ENCODE measurements around the gene HTR2B. TPM values are rescaled to one million over a fixed set of nuclear protein-coding genes. Genes with fewer than 3 reads are reported as not detected.

Gene HTR2B
- total RNA-seq, 1 donor from 2014 or later: 3.1 TPM

GRCh38 chr2:231168460-231169139, 43.8 kb upstream of the HTR2B start:
- TF ChIP-seq CTCF (IDR thresholded peaks at IDR 0.05): no peak
- peaks cover 51% of the 10 kb centered on the region for H3K36me3 Mint-ChIP-seq (ENCODE audit: unreplicated experiment)
- no peak overlapping the region for H3K4me3 Mint-ChIP-seq (ENCODE audit: unreplicated experiment)
- H3K9me3 Mint-ChIP-seq (ENCODE audit: unreplicated experiment): no peaks in the 10 kb centered on the region
- H3K27me3 Mint-ChIP-seq (ENCODE audit: unreplicated experiment): no peaks in the 10 kb centered on the region
- H3K27ac Mint-ChIP-seq (ENCODE audit: unreplicated experiment): peak overlapping the region; percentile 90
- DNase-seq (ENCODE audit: extremely low spot score, unreplicated experiment): no peak
- peaks cover 53% of the 10 kb centered on the region for H3K4me1 Mint-ChIP-seq (ENCODE audit: unreplicated experiment)

- H3K4me1 Mint-ChIP-seq (ENCODE audit: unreplicated experiment): peaks cover 60% of the 10 kb centered on the region
- peaks cover 51% of the 10 kb centered on the region for H3K36me3 Mint-ChIP-seq (ENCODE audit: unreplicated experiment)
- no peak overlapping the region for H3K4me3 Mint-ChIP-seq (ENCODE audit: unreplicated experiment)
- no peak for DNase-seq (ENCODE audit: extremely low spot score, unreplicated experiment)
- TF ChIP-seq CTCF (IDR thresholded peaks at IDR 0.05): no peak
- H3K27me3 Mint-ChIP-seq (ENCODE audit: unreplicated experiment): no peaks in the 10 kb centered on the region
- H3K9me3 Mint-ChIP-seq (ENCODE audit: unreplicated experiment): no peaks in the 10 kb centered on the region
- H3K27ac Mint-ChIP-seq (ENCODE audit: unreplicated experiment): peak overlapping the region; percentile 90
These were observed 43.1 kb upstream of the HTR2B start for GRCh38 chr2:231167745-231168459.

GRCh38 chr2:231163414-231164095, 38.7 kb upstream of the HTR2B start:
- peaks cover 75% of the 10 kb centered on the region for H3K4me1 Mint-ChIP-seq (ENCODE audit: unreplicated experiment)
- peak overlapping the region; percentile 100 for H3K27ac Mint-ChIP-seq (ENCODE audit: unreplicated experiment)
- no peaks in the 10 kb centered on the region for H3K27me3 Mint-ChIP-seq (ENCODE audit: unreplicated experiment)
- TF ChIP-seq CTCF (IDR thresholded peaks at IDR 0.05): no peak
- no peaks in the 10 kb centered on the region for H3K9me3 Mint-ChIP-seq (ENCODE audit: unreplicated experiment)
- no peak overlapping the region for H3K4me3 Mint-ChIP-seq (ENCODE audit: unreplicated experiment)
- peaks cover 39% of the 10 kb centered on the region for H3K36me3 Mint-ChIP-seq (ENCODE audit: unreplicated experiment)
- no peak for DNase-seq (ENCODE audit: extremely low spot score, unreplicated experiment)

- Mint-ChIP-seq H3K4me1 (ENCODE audit: unreplicated experiment) (peaks cover 73% of the 10 kb centered on the region), H3K4me3 (ENCODE audit: unreplicated experiment) (peak overlapping the region; percentile 55), H3K36me3 (ENCODE audit: unreplicated experiment) (peaks cover 40% of the 10 kb centered on the region), H3K27me3 (ENCODE audit: unreplicated experiment) (no peaks in the 10 kb centered on the region), H3K9me3 (ENCODE audit: unreplicated experiment) (no peaks in the 10 kb centered on the region), H3K27ac (ENCODE audit: unreplicated experiment) (peak overlapping the region; percentile 100)
- TF ChIP-seq CTCF (IDR thresholded peaks at IDR 0.05): no peak
- no peak for DNase-seq (ENCODE audit: extremely low spot score, unreplicated experiment)
These were observed 38.2 kb upstream of the HTR2B start for GRCh38 chr2:231163011-231163410.

- Mint-ChIP-seq H3K4me1 (ENCODE audit: unreplicated experiment) (peaks cover 73% of the 10 kb centered on the region), H3K4me3 (ENCODE audit: unreplicated experiment) (peak overlapping the region; percentile 3), H3K36me3 (ENCODE audit: unreplicated experiment) (peaks cover 32% of the 10 kb centered on the region), H3K9me3 (ENCODE audit: unreplicated experiment) (no peaks in the 10 kb centered on the region), H3K27ac (ENCODE audit: unreplicated experiment) (peak overlapping the region; percentile 100), H3K27me3 (ENCODE audit: unreplicated experiment) (no peaks in the 10 kb centered on the region)
- TF ChIP-seq CTCF (IDR thresholded peaks at IDR 0.05): no peak
- DNase-seq (ENCODE audit: extremely low spot score, unreplicated experiment): no peak
These were observed 37.1 kb upstream of the HTR2B start for GRCh38 chr2:231161877-231162329.
